Neural cell (in vitro differentiated cells): ENCODE results near the gene TFAM. TPM values are rescaled to one million over a fixed set of nuclear protein-coding genes. Genes with fewer than 3 reads are reported as not detected.

Experiments used
- H2AFZ ChIP-seq: fragments of 200-600, 300-800 bp; sonication (generic), shearing (Covaris generic); 2 replicates; pipeline ENCODE4 v1.6.0; 2014; ENCODE audit warnings: low read depth, mild to moderate bottlenecking, antibody characterized with exemption, low read length, moderate library complexity
- H3F3A ChIP-seq: fragments of 200-600 bp; shearing (Covaris generic); 2 replicates; pipeline ENCODE4 v1.6.1; 2016; ENCODE audit warnings: mild to moderate bottlenecking, moderate library complexity, mixed read lengths, antibody characterized with exemption, low read length; ENCODE audit not compliant: insufficient read depth, poor library complexity, severe bottlenecking
- H3K27ac ChIP-seq: fragments of 200-600, 300-800 bp; sonication (generic), shearing (Covaris generic); 2 replicates; pipeline ENCODE4 v1.5.1; 2014; ENCODE audit warnings: mild to moderate bottlenecking, low read length, moderate library complexity
- H3K27me3 ChIP-seq: fragments of 300-800, 200-600 bp; sonication (generic), shearing (Covaris generic); 2 replicates; pipeline ENCODE4 v1.6.0; 2014; ENCODE audit warnings: mild to moderate bottlenecking, low read depth, low read length, moderate library complexity; ENCODE audit not compliant: insufficient read depth
- H3K36me3 ChIP-seq: fragments of 300-800, 200-600 bp; sonication (generic), shearing (Covaris generic); 2 replicates; pipeline ENCODE4 v1.5.1; 2014; ENCODE audit warnings: mild to moderate bottlenecking, antibody characterized with exemption, low read length, moderate library complexity; ENCODE audit not compliant: insufficient read depth
- H3K4me2 ChIP-seq: fragments of 300-800, 200-600 bp; sonication (generic), shearing (Covaris generic); 2 replicates; pipeline ENCODE4 v1.6.0; 2014; ENCODE audit warnings: mild to moderate bottlenecking, low read length
- H3K4me3 ChIP-seq: fragments of 300-800, 200-600 bp; sonication (generic), shearing (Covaris generic); 2 replicates; pipeline ENCODE4 v1.5.1; 2014; ENCODE audit warnings: mild to moderate bottlenecking, low read length, moderate library complexity
- H3K79me2 ChIP-seq: fragments of 200-600 bp; shearing (Covaris generic); replicated peaks from 2 replicates; pipeline ENCODE4 v1.6.0; 2014; ENCODE audit warnings: mild to moderate bottlenecking, low read length, moderate library complexity; ENCODE audit not compliant: insufficient read depth
- H3K9ac ChIP-seq: fragments of 300-800, 200-600 bp; sonication (generic), shearing (Covaris generic); 2 replicates; pipeline ENCODE4 v1.6.1; 2016; ENCODE audit warnings: mild to moderate bottlenecking, low read length, mixed read lengths
- H3K9me2 ChIP-seq: fragments of 200-600 bp; shearing (Covaris generic); 2 replicates; pipeline ENCODE4 v1.6.1; 2016; ENCODE audit warnings: mild to moderate bottlenecking, low read length, mixed read lengths; ENCODE audit not compliant: insufficient read depth
- H3K9me3 ChIP-seq: fragments of 200-600, 300-800 bp; sonication (generic), shearing (Covaris generic); 2 replicates; pipeline ENCODE4 v1.6.1; 2016; ENCODE audit warnings: mild to moderate bottlenecking, mixed run types, low read length, moderate library complexity, mixed read lengths
- H4K20me1 ChIP-seq: fragments of 200-600 bp; shearing (Covaris generic); 2 replicates; pipeline ENCODE4 v1.6.1; 2016; ENCODE audit warnings: mild to moderate bottlenecking, mixed run types; ENCODE audit not compliant: insufficient read depth
- CTCF ChIP-seq: fragments of 450-650 bp; IDR thresholded peaks from 2 replicates; pipeline ENCODE4 v1.5.1; 2014; ENCODE audit warnings: antibody characterized with exemption, mild to moderate bottlenecking, moderate library complexity; ENCODE audit not compliant: poor library complexity, severe bottlenecking
- EP300 ChIP-seq: fragments of 450-650 bp; conservative IDR thresholded peaks from 2 replicates; pipeline ENCODE4 v1.6.1; 2014; ENCODE audit warnings: antibody characterized with exemption, mild to moderate bottlenecking, moderate library complexity; ENCODE audit not compliant: poor library complexity, severe bottlenecking
- EZH2 ChIP-seq: fragments of 200-600, 300-800 bp; shearing (Covaris generic), sonication (generic); IDR thresholded peaks from 2 replicates; pipeline ENCODE4 v1.6.1; 2014; ENCODE audit warnings: antibody characterized with exemption, low read length, borderline replicate concordance, mild to moderate bottlenecking; ENCODE audit not compliant: insufficient read depth, poor library complexity, severe bottlenecking
- MXI1 ChIP-seq: fragments of 450-650 bp; conservative IDR thresholded peaks from 2 replicates; pipeline ENCODE4 v1.6.1; 2014; ENCODE audit warnings: antibody characterized with exemption, mild to moderate bottlenecking; ENCODE audit not compliant: poor library complexity, severe bottlenecking
- POLR2AphosphoS5 ChIP-seq: IDR thresholded peaks from 2 replicates; pipeline ENCODE4 v1.6.1; 2012
- RAD21 ChIP-seq: fragments of 450-650 bp; conservative IDR thresholded peaks from 2 replicates; pipeline ENCODE4 v1.6.1; 2014; ENCODE audit warnings: antibody characterized with exemption, mild to moderate bottlenecking, moderate library complexity
- REST ChIP-seq: IDR thresholded peaks from 2 replicates; pipeline ENCODE4 v1.6.1; 2012; ENCODE audit warnings: borderline replicate concordance
- SMC3 ChIP-seq: fragments of 450-650 bp; conservative IDR thresholded peaks from 2 replicates; pipeline ENCODE4 v1.6.1; 2014; ENCODE audit warnings: antibody characterized with exemption, mild to moderate bottlenecking, moderate library complexity; ENCODE audit not compliant: poor library complexity
- TAF1 ChIP-seq: IDR thresholded peaks from 2 replicates; pipeline ENCODE4 v1.6.1; 2012; ENCODE audit warnings: low read depth
- polyA plus RNA-seq: library from polyadenylated mRNA; depleted of rRNA; stranded (reverse); fragments of >200 nt; gene quantifications from 2 replicates; pipeline ENCODE4 v1.2.3, GENCODE V29; 2014

TFAM gene
- polyA plus RNA-seq, 1 donor from 2014 or later: 27.2 TPM

DNA sequence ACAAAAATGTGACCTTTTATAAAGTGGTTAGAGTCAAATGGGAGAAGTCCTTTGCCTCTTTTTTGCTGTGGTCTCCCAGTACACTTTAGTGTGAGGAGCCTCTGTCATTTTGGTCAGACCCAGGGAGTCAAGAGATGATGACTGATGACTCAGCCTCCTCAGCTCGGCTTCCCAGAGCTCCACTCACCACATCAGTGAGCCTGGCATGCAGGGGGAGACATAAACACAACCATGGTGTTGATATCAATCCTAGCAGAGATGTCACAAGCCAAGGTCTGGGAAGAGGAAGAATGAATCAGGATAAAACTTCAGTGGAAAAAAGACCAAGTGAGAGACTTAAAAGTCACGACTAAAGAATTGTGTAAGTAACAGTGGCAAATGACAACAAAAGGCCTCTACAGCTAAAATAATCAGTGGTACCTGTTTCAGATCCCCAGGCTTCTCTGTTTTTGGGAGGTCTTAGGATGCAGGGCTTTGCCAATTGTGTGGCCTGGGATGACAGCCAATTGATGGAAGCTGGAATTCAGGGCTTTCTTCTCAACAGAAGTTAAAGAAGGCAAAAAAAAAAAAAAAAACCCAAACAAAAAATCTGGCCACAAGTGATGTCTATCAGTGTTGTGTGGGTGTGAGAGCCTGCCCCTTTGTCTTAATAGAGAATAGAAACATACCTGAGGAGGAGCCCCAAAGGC, 50.2 kb downstream of the TFAM start:
- H3K4me3 ChIP-seq: no peak overlapping the region
- H3K27me3 ChIP-seq: no peaks in the 10 kb centered on the region
- H3K4me2 ChIP-seq: no peak overlapping the region
- no peaks in the 10 kb centered on the region for H3K9me2 ChIP-seq
- TF ChIP-seq POLR2AphosphoS5 (no peak), REST (no peak), EZH2 (no peak), CTCF (no peak), SMC3 (no peak), TAF1 (no peak)
- no peaks in the 10 kb centered on the region for H4K20me1 ChIP-seq
- H3K9me3 ChIP-seq: no peaks in the 10 kb centered on the region
- H2AFZ ChIP-seq: no peak overlapping the region
- no peak overlapping the region for H3K9ac ChIP-seq
- H3K27ac ChIP-seq: no peak overlapping the region
- H3K79me2 ChIP-seq: no peaks in the 10 kb centered on the region
- H3F3A ChIP-seq: no peaks in the 10 kb centered on the region
- no peaks in the 10 kb centered on the region for H3K36me3 ChIP-seq

- no peaks in the 10 kb centered on the region for H3K9me3 ChIP-seq
- no peak overlapping the region for H3K27ac ChIP-seq
- H3F3A ChIP-seq: no peaks in the 10 kb centered on the region
- H3K9me2 ChIP-seq: no peaks in the 10 kb centered on the region
- no peaks in the 10 kb centered on the region for H3K36me3 ChIP-seq
- H3K27me3 ChIP-seq: no peaks in the 10 kb centered on the region
- H3K79me2 ChIP-seq: no peaks in the 10 kb centered on the region
- H3K4me3 ChIP-seq: no peak overlapping the region
- H3K9ac ChIP-seq: no peak overlapping the region
- no peak overlapping the region for H3K4me2 ChIP-seq
- H4K20me1 ChIP-seq: no peaks in the 10 kb centered on the region
- no peak overlapping the region for H2AFZ ChIP-seq
- TF ChIP-seq SMC3: no peak
- TF ChIP-seq RAD21: no peak
- TF ChIP-seq MXI1: no peak
Measured at GRCh38 chr10:58436071-58436470, 50.9 kb downstream of the TFAM start.

DNA sequence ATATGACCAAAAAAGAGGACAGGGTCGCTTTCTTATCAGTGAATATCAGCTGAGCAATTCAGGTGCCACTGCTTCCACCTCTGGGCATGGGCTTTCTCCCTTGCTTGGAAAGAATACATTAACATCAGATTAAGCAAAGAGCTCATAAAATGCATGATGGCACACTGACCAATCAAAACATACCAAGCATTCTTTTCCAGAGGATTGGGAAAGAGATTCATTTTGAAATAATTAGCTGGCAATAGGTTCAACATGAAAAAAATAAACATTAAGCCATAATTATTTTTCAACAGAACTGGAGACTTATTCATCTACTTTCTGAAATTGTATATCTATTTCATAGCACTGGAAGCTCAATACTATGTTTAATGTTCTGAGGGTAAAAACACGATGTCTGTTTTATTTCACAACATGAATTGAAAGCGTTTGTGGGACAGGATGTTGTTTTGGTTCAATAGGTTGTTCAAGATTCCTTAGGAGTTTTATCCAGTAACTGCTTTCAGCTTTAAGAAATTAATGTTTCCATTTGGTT, 53.2 kb downstream of the TFAM start:
- no peaks in the 10 kb centered on the region for H3K36me3 ChIP-seq
- H4K20me1 ChIP-seq: no peaks in the 10 kb centered on the region
- no peaks in the 10 kb centered on the region for H3K27me3 ChIP-seq
- no peak overlapping the region for H3K4me3 ChIP-seq
- H3K27ac ChIP-seq: no peak overlapping the region
- no peak overlapping the region for H2AFZ ChIP-seq
- H3K9me3 ChIP-seq: no peaks in the 10 kb centered on the region
- TF ChIP-seq MXI1 (no peak), TAF1 (no peak), RAD21 (no peak), EZH2 (no peak), SMC3 (no peak), EP300 (no peak), REST (no peak), POLR2AphosphoS5 (no peak), CTCF (no peak)
- no peaks in the 10 kb centered on the region for H3K79me2 ChIP-seq
- no peak overlapping the region for H3K9ac ChIP-seq
- H3F3A ChIP-seq: no peaks in the 10 kb centered on the region
- H3K4me2 ChIP-seq: no peak overlapping the region
- H3K9me2 ChIP-seq: no peaks in the 10 kb centered on the region
